Measurements from ENCODE around the gene CYP2F1. TPM values are rescaled to one million over a fixed set of nuclear protein-coding genes. Genes with fewer than 3 reads are reported as not detected.

The CYP2F1 gene
- polyA plus RNA-seq, 2 of the 4 experiments (the other 2 are of a cell fraction): not detected

- POLR2A ChIA-PET: no interaction called here
- TF ChIP-seq CBX2 (IDR thresholded peaks at IDR 0.05; ENCODE audit: borderline replicate concordance, low read depth): no peak
- no peak for TF ChIP-seq KDM5A (IDR thresholded peaks at IDR 0.05)
- no peak for TF ChIP-seq FOSB (CRISPR knock-in tag; IDR thresholded peaks at IDR 0.05)
- TF ChIP-seq TP53 (CRISPR knock-in tag; IDR thresholded peaks at IDR 0.05): no peak
- TF ChIP-seq TFCP2L1 (CRISPR knock-in tag; IDR thresholded peaks at IDR 0.05): no peak
- TF ChIP-seq ATOH8 (CRISPR knock-in tag; IDR thresholded peaks at IDR 0.05; ENCODE audit: low read depth): no peak
- no peak for TF ChIP-seq PHF8 (IDR thresholded peaks at IDR 0.05; ENCODE audit: borderline replicate concordance, low read depth)
- no peak for TF ChIP-seq HOXB13 (CRISPR knock-in tag; IDR thresholded peaks at IDR 0.05; ENCODE audit: low read depth)
- TF ChIP-seq MYC (IDR thresholded peaks at IDR 0.05; ENCODE audit: borderline replicate concordance, low read length): no peak
- TF ChIP-seq HES2 (IDR thresholded peaks at IDR 0.05): no peak
- TF ChIP-seq ZNF302 (CRISPR knock-in tag; IDR thresholded peaks at IDR 0.05): no peak
- TF ChIP-seq JUN (IDR thresholded peaks at IDR 0.05): no peak
- no peak for TF ChIP-seq FOSL2 (IDR thresholded peaks at IDR 0.05)
- no peak for TF ChIP-seq FOSL2 (CRISPR knock-in tag; IDR thresholded peaks at IDR 0.05)
- TF ChIP-seq RAD21 (conservative IDR thresholded peaks at IDR 0.05 in 1 of 2, IDR thresholded peaks at IDR 0.05 in 1 of 2): no peak
- TF ChIP-seq CEBPB (IDR thresholded peaks at IDR 0.05): no peak
- TF ChIP-seq CHD4 (IDR thresholded peaks at IDR 0.05; ENCODE audit: borderline replicate concordance): no peak
- no peak for TF ChIP-seq RFX5 (IDR thresholded peaks at IDR 0.05)
- TF ChIP-seq KDM1A (IDR thresholded peaks at IDR 0.05; ENCODE audit: low read depth): no peak
- WGBS (ENCODE audit: missing lambda C conversion rate): 35% methylated on average over 3 of the region's 3 CpGs
- FAIRE-seq (peak; percentile 67), DNase-seq (ENCODE audit: low read depth in 1 of 2, low spot score in 1 of 2) (no peak), ATAC-seq (0 out of 6 replicates have a peak, but pooled peaks of 1 of the 2 experiments have one; percentile 10)
- Histone ChIP-seq H3K9me3 (no peaks in the 10 kb centered on the region), H3K4me3 (no peak overlapping the region), H3K4me1 (0 out of 3 replicates have a peak, but pooled peaks cover 8% of the 10 kb centered on the region), H3K4me2 (no peak overlapping the region), H3K27ac (peak overlapping the region in 1 of 2 experiments; percentile 9; a peak in 3 of 6 replicates)
- CTCF ChIA-PET: interaction anchor here (1.0 to 1.1 kb wide), 2 partner anchors 129 to 220 kb away, joined by 3 read pairs; partner anchors contain the start of gene TGFB1
Observed at GRCh38 chr19:41133260-41133659, 19.0 kb downstream of the CYP2F1 start.

GRCh38 chr19:41134616-41135015 lies 20.4 kb downstream of the CYP2F1 start:
- no peak for ATAC-seq
- H3K4me2 ChIP-seq: no peak overlapping the region
- 0 out of 3 replicates have a peak, but pooled peaks cover 5% of the 10 kb centered on the region for H3K4me1 ChIP-seq
- 90% methylated on average over 20 of the region's 20 CpGs for WGBS (ENCODE audit: missing lambda C conversion rate)
- TF ChIP-seq HEYL (CRISPR knock-in tag; IDR thresholded peaks at IDR 0.05) (no peak), KDM1A (IDR thresholded peaks at IDR 0.05; ENCODE audit: low read depth) (no peak), MAX (IDR thresholded peaks at IDR 0.05) (no peak), ZSCAN20 (CRISPR knock-in tag; IDR thresholded peaks at IDR 0.05) (no peak), BHLHE40 (IDR thresholded peaks at IDR 0.05; ENCODE audit: low read depth, low read length) (no peak), CBX2 (IDR thresholded peaks at IDR 0.05; ENCODE audit: borderline replicate concordance, low read depth) (no peak), ELK1 (IDR thresholded peaks at IDR 0.05; ENCODE audit: low read depth, low read length) (no peak), CEBPB (IDR thresholded peaks at IDR 0.05) (no peak), ZC3H11A (IDR thresholded peaks at IDR 0.05) (no peak), HES2 (IDR thresholded peaks at IDR 0.05) (no peak), FOSB (CRISPR knock-in tag; IDR thresholded peaks at IDR 0.05) (no peak), USF2 (IDR thresholded peaks at IDR 0.05) (no peak)
- ChIA-PET POLR2A (no interaction called here), CTCF (no interaction called here)
- DNase-seq (ENCODE audit: low read depth in 1 of 2, low spot score in 1 of 2): no peak
- peak; percentile 84 for FAIRE-seq
- H3K4me3 ChIP-seq: no peak overlapping the region
- no peaks in the 10 kb centered on the region for H3K9me3 ChIP-seq
- no peak overlapping the region for H3K27ac ChIP-seq

All from A549 (cell line).